Fibroblast of lung (primary cell): ENCODE results near the gene NPPC.

ENCODE experiments used
- CTCF ChIP-seq, 2 donors: IDR thresholded peaks in 1 of 2; conservative IDR thresholded peaks in 1 of 2; 1 replicate in 1 of 2; 2 replicates in 1 of 2; pipeline ENCODE4 v1.5.1; 2011 to 2012; ENCODE audit warnings: low read length in 2 of 2, control low read depth in 1 of 2, inconsistent platforms in 1 of 2, low read depth in 1 of 2, mild to moderate bottlenecking in 1 of 2
- EZH2 ChIP-seq: IDR thresholded peaks from 2 replicates; pipeline ENCODE4 v1.5.1; 2012; ENCODE audit warnings: low read length, control low read depth, mild to moderate bottlenecking; ENCODE audit errors: missing control alignments

GRCh38 chr2:231874944-231875343, 51.3 kb downstream of the NPPC start:
- TF ChIP-seq CTCF (conservative IDR thresholded peaks at IDR 0.05 in 1 of 2, IDR thresholded peaks at IDR 0.05 in 1 of 2; ENCODE audit: low read depth in 1 of 2, low read length in 2 of 2), result no peak
- no peak for TF ChIP-seq EZH2
